MM.1S (cell line): Measurements from ENCODE around the gene SEL1L3.

ENCODE experiments used
- CTCF ChIP-seq: fragments of 300-600 bp; sonication (generic); IDR thresholded peaks from 2 replicates; pipeline ENCODE4 v1.5.1; 2016; ENCODE audit warnings: antibody characterized with exemption, low read length, mixed read lengths
- EZH2 ChIP-seq: fragments of 300-600 bp; sonication (generic); optimal IDR thresholded peaks from 2 replicates; pipeline ENCODE3; 2017; ENCODE audit warnings: low read depth, mild to moderate bottlenecking, antibody characterized with exemption, low read length, mixed read lengths

DNA sequence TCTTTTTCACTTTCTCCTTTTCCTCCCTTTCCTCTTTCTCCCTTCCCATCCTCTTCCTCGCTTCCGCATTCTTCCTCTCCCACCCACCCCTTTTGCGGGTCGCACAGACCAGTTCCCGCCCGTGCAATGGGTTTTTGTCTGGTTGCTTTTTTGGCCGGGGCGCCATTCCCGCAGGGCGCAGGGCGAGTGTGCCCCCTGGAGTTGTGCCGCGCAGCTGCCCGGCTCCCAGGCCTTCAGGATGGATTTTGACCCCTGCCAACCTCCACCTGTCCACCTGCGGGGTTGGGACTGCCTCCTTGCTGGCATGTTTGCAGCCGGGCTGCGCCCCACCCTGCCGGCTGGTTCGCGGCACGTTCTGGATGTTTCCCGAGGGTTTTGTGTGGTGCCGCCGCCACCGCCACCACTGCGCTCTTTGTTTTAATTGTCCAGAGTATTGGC is 578 bp upstream of the SEL1L3 start:
- TF ChIP-seq CTCF, result peak; percentile 30
- no peak for TF ChIP-seq EZH2
